ENCODE results near the gene MFAP3. TPM values are rescaled to one million over a fixed set of nuclear protein-coding genes. Genes with fewer than 3 reads are reported as not detected.

The MFAP3 gene
- total RNA-seq, 1 experiment from 2014 or later: 18.5 TPM

GRCh38 chr5:154088801-154089200 is 50.0 kb downstream of the MFAP3 start (continued):
- no peak for TF ChIP-seq CTCF (IDR thresholded peaks at IDR 0.05 in 2 of 3, conservative IDR thresholded peaks at IDR 0.05 in 1 of 3; ENCODE audit: borderline replicate concordance in 1 of 3, insufficient read depth in 1 of 3, low read depth in 2 of 3, low read length in 2 of 3)

- Histone ChIP-seq H3K9me2 (ENCODE audit: insufficient read depth) (no peaks in the 10 kb centered on the region), H3K9me3 (ENCODE audit: control insufficient read depth in 1 of 2, insufficient read depth in 1 of 2, low read depth in 1 of 2, low read length in 2 of 2) (no peaks in the 10 kb centered on the region), H3K36me3 (ENCODE audit: control insufficient read depth in 1 of 2, insufficient read depth in 2 of 2, low read length in 2 of 2) (no peaks in the 10 kb centered on the region), H3K27ac (ENCODE audit: low read depth, low read length) (no peak overlapping the region), H3K4me3 (replicated peaks in 1 of 2; ENCODE audit: low read depth in 1 of 2, low read length in 2 of 2) (no peak overlapping the region), H2AFZ (ENCODE audit: low read depth, low read length, poor library complexity, severe bottlenecking) (no peak overlapping the region), H3K4me2 (ENCODE audit: low read length) (no peak overlapping the region), H3K9ac (ENCODE audit: low read length) (no peak overlapping the region), H3K79me2 (ENCODE audit: insufficient read depth, low read length) (no peaks in the 10 kb centered on the region), H4K20me1 (ENCODE audit: insufficient read depth) (no peaks in the 10 kb centered on the region), H3K4me1 (ENCODE audit: control insufficient read depth in 1 of 2, insufficient read depth in 2 of 2, low read length in 2 of 2) (no peaks in the 10 kb centered on the region), H3K27me3 (ENCODE audit: insufficient read depth, low read length) (peaks cover 28% of the 10 kb centered on the region)
- DNase-seq (ENCODE audit: low read depth, low spot score): no peak
- no TSS peak for BruUV-seq (replicated peaks)
- ChIA-PET RAD21 (ENCODE audit: low non-redundant PET in 1 of 2, low total read pairs in 2 of 2, uncharacterized antibody in 2 of 2, unreplicated experiment in 2 of 2) (no interaction called here), CTCF (interaction anchor here (3.4 kb wide), 1 partner anchor 18 kb away, joined by 10 read pairs; no protein-coding TSS in a partner anchor), POLR2A (no interaction called here)
- ATAC-seq: no peak
- intact Hi-C loops (cut with micrococcal nuclease): no loop called here
- TF ChIP-seq CBX3 (IDR thresholded peaks at IDR 0.05; ENCODE audit: low read depth) (no peak), POLR2A (IDR thresholded peaks at IDR 0.05; ENCODE audit: borderline replicate concordance, extremely low read depth, insufficient read depth, insufficient read length) (no peak), SIN3A (IDR thresholded peaks at IDR 0.05; ENCODE audit: low read depth) (no peak), CEBPB (IDR thresholded peaks at IDR 0.05; ENCODE audit: low read depth) (no peak), SRF (IDR thresholded peaks at IDR 0.05; ENCODE audit: low read depth) (no peak), ZFX (IDR thresholded peaks at IDR 0.05) (no peak), ZNF274 (IDR thresholded peaks at IDR 0.05; ENCODE audit: low read depth, low read length) (no peak), EZH2phosphoT487 (IDR thresholded peaks at IDR 0.05; ENCODE audit: borderline replicate concordance) (no peak), MAX (IDR thresholded peaks at IDR 0.05) (no peak), FOSL1 (IDR thresholded peaks at IDR 0.05; ENCODE audit: low read depth) (no peak), SP1 (IDR thresholded peaks at IDR 0.05; ENCODE audit: low read depth) (no peak), ELF1 (IDR thresholded peaks at IDR 0.05; ENCODE audit: borderline replicate concordance, low read depth) (no peak), ZBTB33 (IDR thresholded peaks at IDR 0.05; ENCODE audit: extremely low read depth, insufficient replicate concordance, low read length) (no peak), JUND (IDR thresholded peaks at IDR 0.05) (no peak), TCF7L2 (IDR thresholded peaks at IDR 0.05; ENCODE audit: borderline replicate concordance, extremely low read depth, insufficient read depth, insufficient read length) (no peak), CTCF (IDR thresholded peaks at IDR 0.05 in 2 of 3, conservative IDR thresholded peaks at IDR 0.05 in 1 of 3; ENCODE audit: borderline replicate concordance in 1 of 3, insufficient read depth in 1 of 3, low read depth in 2 of 3, low read length in 2 of 3) (no peak)
Observed at GRCh38 chr5:154090656-154091055, 51.9 kb downstream of the MFAP3 start.
